ENCODE measurements around the gene IL1A. TPM values are rescaled to one million over a fixed set of nuclear protein-coding genes. Genes with fewer than 3 reads are reported as not detected.

The IL1A gene
- total and polyA plus RNA-seq, 9 of the 15 experiments (the other 6 are each of a cell fraction or from before 2014, with no cell fraction given): 0.03 to 0.27 (median 0.14) TPM; not detected in 2

GRCh38 chr2:112829101-112829960 is 45.0 kb upstream of the IL1A start (continued):
- TF ChIP-seq ZFX (CRISPR knock-in tag; IDR thresholded peaks at IDR 0.05) (no peak), ESRRA (IDR thresholded peaks at IDR 0.05; ENCODE audit: borderline replicate concordance, low read depth) (no peak), ZNF174 (CRISPR knock-in tag; IDR thresholded peaks at IDR 0.05) (no peak), LARP7 (IDR thresholded peaks at IDR 0.05) (no peak), ZNF561 (CRISPR knock-in tag; conservative IDR thresholded peaks at IDR 0.05) (no peak), KLF16 (IDR thresholded peaks at IDR 0.05) (peak; percentile 13; the same call in 1 of the 2 replicates), ZNF24 (IDR thresholded peaks at IDR 0.05) (0 out of 2 replicates have a peak, but pooled peaks have one; percentile 22), CBFA2T2 (conservative IDR thresholded peaks at IDR 0.05) (peak; percentile 94), DACH1 (IDR thresholded peaks at IDR 0.05; ENCODE audit: partially characterized antibody) (peak; percentile 82), CTBP1 (IDR thresholded peaks at IDR 0.05; ENCODE audit: borderline replicate concordance) (peak; percentile 61; the same call in 1 of the 2 replicates), MCM5 (IDR thresholded peaks at IDR 0.05; ENCODE audit: low read depth) (no peak), DIDO1 (tag; IDR thresholded peaks at IDR 0.05; ENCODE audit: low read depth) (no peak), ZNF197 (CRISPR knock-in tag; IDR thresholded peaks at IDR 0.05; ENCODE audit: low read depth) (no peak), PML (IDR thresholded peaks at IDR 0.05; ENCODE audit: low read length) (peak; percentile 50; the same call in 1 of the 2 replicates), FOSL1 (tag; conservative IDR thresholded peaks at IDR 0.05) (no peak), CXXC5 (CRISPR knock-in tag; IDR thresholded peaks at IDR 0.05) (peak; percentile 8; the same call in 1 of the 2 replicates), KLF6 (CRISPR knock-in tag; IDR thresholded peaks at IDR 0.05; ENCODE audit: borderline replicate concordance) (no peak), ZBED1 (IDR thresholded peaks at IDR 0.05) (no peak), NR3C1 (CRISPR knock-in tag; IDR thresholded peaks at IDR 0.05) (no peak), JUND (IDR thresholded peaks at IDR 0.05; ENCODE audit: borderline replicate concordance, low read depth, low read length) (no peak), JUND (tag; IDR thresholded peaks at IDR 0.05; ENCODE audit: borderline replicate concordance, low read depth, low read length) (no peak; the same call in 2 of the 3 replicates), NFATC3 (IDR thresholded peaks at IDR 0.05) (no peak), DPF2 (IDR thresholded peaks at IDR 0.05) (peak; percentile 70), FOXM1 (IDR thresholded peaks at IDR 0.05; ENCODE audit: low read depth) (0 out of 2 replicates have a peak, but pooled peaks have one; percentile 54), FOXM1 (CRISPR knock-in tag; IDR thresholded peaks at IDR 0.05; ENCODE audit: low read depth) (no peak), ZBTB17 (CRISPR knock-in tag; IDR thresholded peaks at IDR 0.05) (no peak), NEUROD1 (IDR thresholded peaks at IDR 0.05; ENCODE audit: borderline replicate concordance, low read depth, low read length, partially characterized antibody) (no peak), GTF2A2 (tag; IDR thresholded peaks at IDR 0.05) (no peak)

All from K562 (cell line).